BLaER1 treated with 17β-estradiol and CSF1 and Interleukin-3, amounts not matched to agents 10 nM and 100 nM (cell line): ENCODE results near the gene GABARAP.

Source experiments
- H3K27ac ChIP-seq, 11 experiments: shearing (Covaris generic); formaldehyde crosslinking; 2 replicates each; pipeline ENCODE4 v1.8.1; 2022
- H3K27me3 ChIP-seq, 11 experiments: shearing (Covaris generic); formaldehyde crosslinking; 2 replicates each; pipeline ENCODE4 v1.8.1; 2022
- H3K36me3 ChIP-seq, 11 experiments: shearing (Covaris generic); formaldehyde crosslinking; 2 replicates each; pipeline ENCODE4 v1.8.1; 2022
- H3K4me1 ChIP-seq, 10 experiments: shearing (Covaris generic); formaldehyde crosslinking; 2 replicates each; pipeline ENCODE4 v1.8.1; 2022
- H3K4me2 ChIP-seq, 11 experiments: shearing (Covaris generic); formaldehyde crosslinking; 2 replicates each; pipeline ENCODE4 v1.8.1; 2022
- H3K4me3 ChIP-seq, 10 experiments: shearing (Covaris generic); formaldehyde crosslinking; 2 replicates each; pipeline ENCODE4 v1.8.1; 2022
- H3K9ac ChIP-seq, 11 experiments: shearing (Covaris generic); formaldehyde crosslinking; 2 replicates each; pipeline ENCODE4 v1.8.1; 2022
- H3K9me3 ChIP-seq, 11 experiments: shearing (Covaris generic); formaldehyde crosslinking; replicated peaks in 1 of 11; 2 replicates each; pipeline ENCODE4 v1.8.1; 2022
- H4K20me1 ChIP-seq, 11 experiments: shearing (Covaris generic); formaldehyde crosslinking; 2 replicates each; pipeline ENCODE4 v1.8.1; 2022
- Cebpa-rat ChIP-seq, 11 experiments: shearing (Covaris generic); IDR thresholded peaks; 2 replicates each; pipeline ENCODE4 v1.8.1; 2022

Gene GABARAP

GRCh38 chr17:7215652-7216180, 26.5 kb downstream of the GABARAP start:
- no peak for TF ChIP-seq Cebpa-rat (IDR thresholded peaks at IDR 0.05)
- H3K4me3 ChIP-seq: peak overlapping the region; percentile 57 to 82 (median 70)
- H3K4me1 ChIP-seq: peaks cover 53 to 78% (median 69%) of the 10 kb centered on the region in 10 experiments
- H3K9ac ChIP-seq: peak overlapping the region; percentile 68 to 82 (median 80)
- peaks cover 0 to 4% (median 0%) of the 10 kb centered on the region in 11 experiments; a peak in 1 of 22 replicates for H3K36me3 ChIP-seq
- H3K4me2 ChIP-seq: peak overlapping the region; percentile 94 to 100 (median 99)
- no peaks in the 10 kb centered on the region for H3K27me3 ChIP-seq
- no peaks in the 10 kb centered on the region for H3K9me3 ChIP-seq
- peak overlapping the region in 9 of 11 experiments; percentile 60 to 87 (median 80); a peak in 18 of 22 replicates for H3K27ac ChIP-seq
- H4K20me1 ChIP-seq: peaks cover 12 to 65% (median 37%) of the 10 kb centered on the region in 11 experiments; a peak in 20 of 22 replicates

GRCh38 chr17:7215136-7215638, 27.1 kb downstream of the GABARAP start:
- no peaks in the 10 kb centered on the region for H3K9me3 ChIP-seq
- TF ChIP-seq Cebpa-rat (IDR thresholded peaks at IDR 0.05): no peak
- peaks cover 54 to 73% (median 67%) of the 10 kb centered on the region in 10 experiments for H3K4me1 ChIP-seq
- H3K9ac ChIP-seq: peak overlapping the region; percentile 28 to 79 (median 71); a peak in 20 of 22 replicates
- H3K36me3 ChIP-seq: peaks cover 0 to 7% (median 0%) of the 10 kb centered on the region in 11 experiments; a peak in 3 of 22 replicates
- peaks cover 16 to 65% (median 42%) of the 10 kb centered on the region in 11 experiments; a peak in 19 of 22 replicates for H4K20me1 ChIP-seq
- peak overlapping the region; percentile 94 to 100 (median 99) for H3K4me2 ChIP-seq
- no peaks in the 10 kb centered on the region for H3K27me3 ChIP-seq
- peak overlapping the region; percentile 53 to 82 (median 64) for H3K4me3 ChIP-seq
- peak overlapping the region in 9 of 11 experiments; percentile 60 to 87 (median 80); a peak in 19 of 22 replicates for H3K27ac ChIP-seq

GRCh38 chr17:7214300-7215135, 27.7 kb downstream of the GABARAP start:
- Histone ChIP-seq H3K9me3 (no peaks in the 10 kb centered on the region), H3K9ac (peak overlapping the region; percentile 58 to 79 (median 71); a peak in 21 of 22 replicates), H3K4me2 (peak overlapping the region; percentile 94 to 100 (median 99)), H3K36me3 (peaks cover 0 to 10% (median 0%) of the 10 kb centered on the region in 11 experiments; a peak in 4 of 22 replicates), H4K20me1 (peaks cover 16 to 69% (median 48%) of the 10 kb centered on the region in 11 experiments; a peak in 19 of 22 replicates), H3K27me3 (no peaks in the 10 kb centered on the region), H3K4me1 (peaks cover 58 to 73% (median 66%) of the 10 kb centered on the region in 10 experiments), H3K27ac (peak overlapping the region; percentile 38 to 87 (median 80); a peak in 21 of 22 replicates), H3K4me3 (peak overlapping the region; percentile 53 to 82 (median 64))
- no peak for TF ChIP-seq Cebpa-rat (IDR thresholded peaks at IDR 0.05)

- H4K20me1 ChIP-seq: peaks cover 16 to 76% (median 55%) of the 10 kb centered on the region in 11 experiments; a peak in 19 of 22 replicates
- H3K9ac ChIP-seq: peak overlapping the region in 10 of 11 experiments; percentile 58 to 79 (median 72); a peak in 21 of 22 replicates
- H3K4me2 ChIP-seq: peak overlapping the region; percentile 79 to 100 (median 99)
- H3K36me3 ChIP-seq: peaks cover 0 to 16% (median 0%) of the 10 kb centered on the region in 11 experiments; a peak in 6 of 22 replicates
- H3K4me3 ChIP-seq: peak overlapping the region; percentile 52 to 82 (median 64)
- H3K4me1 ChIP-seq: peaks cover 58 to 73% (median 62%) of the 10 kb centered on the region in 10 experiments
- TF ChIP-seq Cebpa-rat (IDR thresholded peaks at IDR 0.05): peak in 2 of 11 experiments; percentile 33 to 50; a peak in 3 of 22 replicates
- no peaks in the 10 kb centered on the region for H3K27me3 ChIP-seq
- no peaks in the 10 kb centered on the region for H3K9me3 ChIP-seq
- H3K27ac ChIP-seq: peak overlapping the region; percentile 38 to 87 (median 80); a peak in 21 of 22 replicates
Observed at GRCh38 chr17:7213895-7214299, 28.4 kb downstream of the GABARAP start.

GRCh38 chr17:7211491-7212273, 30.6 kb downstream of the GABARAP start:
- no peak for TF ChIP-seq Cebpa-rat (IDR thresholded peaks at IDR 0.05)
- Histone ChIP-seq H3K9me3 (no peaks in the 10 kb centered on the region), H3K4me2 (peak overlapping the region; percentile 21 to 99 (median 63); a peak in 21 of 22 replicates), H3K9ac (peak overlapping the region in 7 of 11 experiments; percentile 20 to 46 (median 36); a peak in 9 of 22 replicates), H3K4me1 (peaks cover 44 to 75% (median 65%) of the 10 kb centered on the region in 10 experiments), H3K27me3 (no peaks in the 10 kb centered on the region), H3K4me3 (no peak overlapping the region), H3K36me3 (peaks cover 0 to 25% (median 0%) of the 10 kb centered on the region in 11 experiments; a peak in 6 of 22 replicates), H4K20me1 (peaks cover 20 to 97% (median 71%) of the 10 kb centered on the region in 11 experiments; a peak in 19 of 22 replicates), H3K27ac (peak overlapping the region in 2 of 11 experiments; percentile 25 to 45; a peak in 2 of 22 replicates)

GRCh38 chr17:7208754-7209460, 33.3 kb downstream of the GABARAP start:
- Histone ChIP-seq H3K4me1 (peaks cover 48 to 86% (median 73%) of the 10 kb centered on the region in 10 experiments), H3K27me3 (no peaks in the 10 kb centered on the region), H4K20me1 (peaks cover 17 to 96% (median 80%) of the 10 kb centered on the region in 11 experiments; a peak in 19 of 22 replicates), H3K36me3 (peaks cover under 1 to 30% (median 3%) of the 10 kb centered on the region in 11 experiments; a peak in 20 of 22 replicates), H3K4me3 (no peak overlapping the region), H3K9me3 (no peaks in the 10 kb centered on the region), H3K27ac (peak overlapping the region in 1 of 11 experiments; percentile 18; a peak in 2 of 22 replicates), H3K9ac (peak overlapping the region in 5 of 11 experiments; percentile 25 to 56 (median 32); a peak in 5 of 22 replicates), H3K4me2 (peak overlapping the region in 3 of 11 experiments; percentile 5 to 38 (median 14); a peak in 2 of 22 replicates)
- no peak for TF ChIP-seq Cebpa-rat (IDR thresholded peaks at IDR 0.05)

GRCh38 chr17:7208027-7208571, 34.1 kb downstream of the GABARAP start:
- Histone ChIP-seq H3K4me1 (peaks cover 40 to 80% (median 66%) of the 10 kb centered on the region in 10 experiments), H3K4me2 (peak overlapping the region in 2 of 11 experiments; percentile 5 to 38; a peak in 1 of 22 replicates), H3K27me3 (no peaks in the 10 kb centered on the region), H4K20me1 (peaks cover 18 to 96% (median 80%) of the 10 kb centered on the region in 11 experiments; a peak in 20 of 22 replicates), H3K9me3 (no peaks in the 10 kb centered on the region), H3K36me3 (peaks cover 8 to 38% (median 11%) of the 10 kb centered on the region in 11 experiments), H3K4me3 (no peak overlapping the region), H3K9ac (peak overlapping the region in 2 of 11 experiments; percentile 5 to 56; a peak in 2 of 22 replicates), H3K27ac (no peak overlapping the region)
- TF ChIP-seq Cebpa-rat (IDR thresholded peaks at IDR 0.05): no peak
